ENCODE results near the gene SH3PXD2B.
"Not testable (repeated sequence)": the region's sequence is repeated elsewhere in the genome, so short reads cannot be mapped to it uniquely, and the experiment has no call there.

The SH3PXD2B gene

GRCh38 chr5:172404746-172405145 lies 49.6 kb downstream of the SH3PXD2B start:
- H3K27ac Mint-ChIP-seq (ENCODE audit: low read depth): no peak overlapping the region
- no peak for DNase-seq (ENCODE audit: low spot score in 2 of 2)
- H3K4me1 Mint-ChIP-seq: no peaks in the 10 kb centered on the region
- ATAC-seq (replicated peaks; ENCODE audit: extremely low read depth, poor library complexity, severe bottlenecking): no peak
- peaks cover 79% of the 10 kb centered on the region for H3K27me3 Mint-ChIP-seq
- H3K9me3 Mint-ChIP-seq: no peaks in the 10 kb centered on the region
- no peak overlapping the region for H3K4me3 Mint-ChIP-seq
- H3K36me3 Mint-ChIP-seq (ENCODE audit: insufficient read depth): no peaks in the 10 kb centered on the region

- no peaks in the 10 kb centered on the region for H3K4me1 Mint-ChIP-seq
- no peak for DNase-seq (ENCODE audit: low spot score in 2 of 2)
- no peak overlapping the region for H3K27ac Mint-ChIP-seq (ENCODE audit: low read depth)
- H3K9me3 Mint-ChIP-seq: no peaks in the 10 kb centered on the region
- no peak for ATAC-seq (replicated peaks; ENCODE audit: extremely low read depth, poor library complexity, severe bottlenecking)
- peaks cover 81% of the 10 kb centered on the region for H3K27me3 Mint-ChIP-seq
- H3K36me3 Mint-ChIP-seq (ENCODE audit: insufficient read depth): no peaks in the 10 kb centered on the region
- no peak overlapping the region for H3K4me3 Mint-ChIP-seq
Observed at GRCh38 chr5:172403817-172404216, 50.5 kb downstream of the SH3PXD2B start.

- Mint-ChIP-seq H3K4me3 (no peak overlapping the region), H3K27ac (ENCODE audit: low read depth) (no peak overlapping the region), H3K36me3 (ENCODE audit: insufficient read depth) (no peaks in the 10 kb centered on the region), H3K9me3 (no peaks in the 10 kb centered on the region), H3K27me3 (peaks cover 81% of the 10 kb centered on the region), H3K4me1 (no peaks in the 10 kb centered on the region)
- ATAC-seq (replicated peaks; ENCODE audit: extremely low read depth, poor library complexity, severe bottlenecking): no peak
- DNase-seq (ENCODE audit: low spot score in 2 of 2): no peak
Observed at GRCh38 chr5:172403189-172403796, 51.0 kb downstream of the SH3PXD2B start.

- Mint-ChIP-seq H3K27me3 (peaks cover 75% of the 10 kb centered on the region), H3K4me3 (no peak overlapping the region), H3K27ac (ENCODE audit: low read depth) (no peak overlapping the region)
Observed at GRCh38 chr5:172402531-172403188, 51.7 kb downstream of the SH3PXD2B start.

GRCh38 chr5:172402031-172402430 lies 52.3 kb downstream of the SH3PXD2B start:
- not testable (repeated sequence) for DNase-seq (ENCODE audit: low spot score in 2 of 2); H3K9me3 Mint-ChIP-seq; H3K4me1 Mint-ChIP-seq; H3K36me3 Mint-ChIP-seq (ENCODE audit: insufficient read depth); H3K4me3 Mint-ChIP-seq; H3K27ac Mint-ChIP-seq (ENCODE audit: low read depth); ATAC-seq (replicated peaks; ENCODE audit: extremely low read depth, poor library complexity, severe bottlenecking)
- H3K27me3 Mint-ChIP-seq: peaks cover 69% of the 10 kb centered on the region

More at GRCh38 chr5:172402531-172403188, 51.7 kb downstream of the SH3PXD2B start:
- H3K36me3 Mint-ChIP-seq (ENCODE audit: insufficient read depth): no peaks in the 10 kb centered on the region
- no peaks in the 10 kb centered on the region for H3K4me1 Mint-ChIP-seq
- no peak for DNase-seq (ENCODE audit: low spot score in 2 of 2)
- no peak for ATAC-seq (replicated peaks; ENCODE audit: extremely low read depth, poor library complexity, severe bottlenecking)
- H3K9me3 Mint-ChIP-seq: no peaks in the 10 kb centered on the region

GRCh38 chr5:172399826-172400225 lies 54.5 kb downstream of the SH3PXD2B start:
- no peaks in the 10 kb centered on the region for H3K4me1 Mint-ChIP-seq
- H3K27me3 Mint-ChIP-seq: peaks cover 60% of the 10 kb centered on the region
- H3K27ac Mint-ChIP-seq (ENCODE audit: low read depth): no peak overlapping the region
- no peak for DNase-seq (ENCODE audit: low spot score in 2 of 2)
- no peak for ATAC-seq (replicated peaks; ENCODE audit: extremely low read depth, poor library complexity, severe bottlenecking)
- H3K4me3 Mint-ChIP-seq: no peak overlapping the region
- peaks cover 7% of the 10 kb centered on the region for H3K9me3 Mint-ChIP-seq
- H3K36me3 Mint-ChIP-seq (ENCODE audit: insufficient read depth): no peaks in the 10 kb centered on the region

GRCh38 chr5:172399336-172399735 lies 55.0 kb downstream of the SH3PXD2B start:
- Mint-ChIP-seq H3K4me1 (no peaks in the 10 kb centered on the region), H3K9me3 (peaks cover 7% of the 10 kb centered on the region), H3K27me3 (peaks cover 62% of the 10 kb centered on the region), H3K27ac (ENCODE audit: low read depth) (no peak overlapping the region), H3K4me3 (no peak overlapping the region), H3K36me3 (ENCODE audit: insufficient read depth) (no peaks in the 10 kb centered on the region)
- no peak for DNase-seq (ENCODE audit: low spot score in 2 of 2)
- ATAC-seq (replicated peaks; ENCODE audit: extremely low read depth, poor library complexity, severe bottlenecking): no peak

GRCh38 chr5:172398645-172399044 lies 55.7 kb downstream of the SH3PXD2B start:
- ATAC-seq (replicated peaks; ENCODE audit: extremely low read depth, poor library complexity, severe bottlenecking); H3K27ac Mint-ChIP-seq (ENCODE audit: low read depth); H3K36me3 Mint-ChIP-seq (ENCODE audit: insufficient read depth); H3K9me3 Mint-ChIP-seq; DNase-seq (ENCODE audit: low spot score in 2 of 2); H3K4me3 Mint-ChIP-seq; H3K4me1 Mint-ChIP-seq: not testable (repeated sequence)
- peaks cover 66% of the 10 kb centered on the region for H3K27me3 Mint-ChIP-seq

- H3K9me3 Mint-ChIP-seq; ATAC-seq (replicated peaks; ENCODE audit: extremely low read depth, poor library complexity, severe bottlenecking); H3K36me3 Mint-ChIP-seq (ENCODE audit: insufficient read depth); H3K27ac Mint-ChIP-seq (ENCODE audit: low read depth); DNase-seq (ENCODE audit: low spot score in 2 of 2); H3K4me1 Mint-ChIP-seq; H3K4me3 Mint-ChIP-seq: not testable (repeated sequence)
- peaks cover 66% of the 10 kb centered on the region for H3K27me3 Mint-ChIP-seq
Observed at GRCh38 chr5:172396994-172397393, 57.3 kb downstream of the SH3PXD2B start.

GRCh38 chr5:172396220-172396619 lies 58.1 kb downstream of the SH3PXD2B start:
- Mint-ChIP-seq H3K27me3 (peaks cover 67% of the 10 kb centered on the region), H3K27ac (ENCODE audit: low read depth) (no peak overlapping the region), H3K36me3 (ENCODE audit: insufficient read depth) (no peaks in the 10 kb centered on the region), H3K9me3 (peaks cover 7% of the 10 kb centered on the region), H3K4me1 (no peaks in the 10 kb centered on the region), H3K4me3 (no peak overlapping the region)
- no peak for DNase-seq (ENCODE audit: low spot score in 2 of 2)
- ATAC-seq (replicated peaks; ENCODE audit: extremely low read depth, poor library complexity, severe bottlenecking): no peak

- ATAC-seq (replicated peaks; ENCODE audit: extremely low read depth, poor library complexity, severe bottlenecking) (no peak), DNase-seq (ENCODE audit: low spot score in 2 of 2) (no peak)
- Mint-ChIP-seq H3K27me3 (peaks cover 67% of the 10 kb centered on the region), H3K4me1 (no peaks in the 10 kb centered on the region), H3K9me3 (peaks cover 7% of the 10 kb centered on the region), H3K4me3 (no peak overlapping the region), H3K36me3 (ENCODE audit: insufficient read depth) (no peaks in the 10 kb centered on the region), H3K27ac (ENCODE audit: low read depth) (no peak overlapping the region)
Observed at GRCh38 chr5:172395483-172395882, 58.8 kb downstream of the SH3PXD2B start.

GRCh38 chr5:172389578-172390112 lies 64.7 kb downstream of the SH3PXD2B start:
- Mint-ChIP-seq H3K27me3 (peaks cover 58% of the 10 kb centered on the region), H3K4me3 (no peak overlapping the region), H3K36me3 (ENCODE audit: insufficient read depth) (no peaks in the 10 kb centered on the region), H3K4me1 (no peaks in the 10 kb centered on the region), H3K9me3 (no peaks in the 10 kb centered on the region), H3K27ac (ENCODE audit: low read depth) (no peak overlapping the region)
- DNase-seq (ENCODE audit: low spot score in 2 of 2): no peak
- ATAC-seq (replicated peaks; ENCODE audit: extremely low read depth, poor library complexity, severe bottlenecking): no peak

- Mint-ChIP-seq H3K4me3 (no peak overlapping the region), H3K27me3 (peaks cover 45% of the 10 kb centered on the region), H3K9me3 (no peaks in the 10 kb centered on the region), H3K4me1 (no peaks in the 10 kb centered on the region), H3K36me3 (ENCODE audit: insufficient read depth) (no peaks in the 10 kb centered on the region), H3K27ac (ENCODE audit: low read depth) (no peak overlapping the region)
- ATAC-seq (replicated peaks; ENCODE audit: extremely low read depth, poor library complexity, severe bottlenecking) (no peak), DNase-seq (ENCODE audit: low spot score in 2 of 2) (no peak)
Observed at GRCh38 chr5:172388246-172388733, 66.0 kb downstream of the SH3PXD2B start.

All from central memory CD8-positive, alpha-beta T cell (primary cell).